Heart left ventricle (tissue), 16 donors: ENCODE measurements around the gene SLC49A3. TPM values are rescaled to one million over a fixed set of nuclear protein-coding genes. Genes with fewer than 3 reads are reported as not detected.

Experiments
- ATAC-seq, 4 donors: fragments of 200-7000 bp; cut with Tn5 transposase; one replicate each; pipeline ENCODE4 v1.9.1; 2020 to 2022; ENCODE audit warnings: moderate library complexity in 4 of 4, mild to moderate bottlenecking in 3 of 4, moderate number of reproducible peaks in 1 of 4
- DNase-seq, 5 donors: peaks; one replicate each; pipeline ENCODE4 v3.0.0-alpha.2; 2020
- H3K27ac ChIP-seq, 12 donors: fragments of 200-600 bp; sonication (generic) in 4 of 12; one replicate each; pipeline versions ENCODE4 v1.5.0 to v1.8.0; 2016 to 2022; ENCODE audit warnings: mild to moderate bottlenecking in 2 of 12
- H3K27me3 ChIP-seq, 9 donors: fragments of 200-600 bp; sonication (generic) in 2 of 9; one replicate each; pipeline versions ENCODE4 v1.5.1 to v1.8.0; 2016 to 2022; ENCODE audit warnings: mild to moderate bottlenecking in 3 of 9
- H3K36me3 ChIP-seq, 9 donors: fragments of 200-600 bp; sonication (generic) in 2 of 9; one replicate each; pipeline versions ENCODE4 v1.5.0 to v1.8.0; 2018 to 2022; ENCODE audit warnings: mild to moderate bottlenecking in 2 of 9
- H3K4me1 ChIP-seq, 12 donors: fragments of 200-600 bp; sonication (generic) in 4 of 12; one replicate each; pipeline versions ENCODE4 v1.5.0 to v1.8.0; 2016 to 2022; ENCODE audit warnings: mild to moderate bottlenecking in 3 of 12
- H3K4me3 ChIP-seq, 12 donors: fragments of 200-600 bp; sonication (generic) in 4 of 12; one replicate each; pipeline versions ENCODE4 v1.5.0 to v1.8.0; 2017 to 2022; ENCODE audit warnings: mild to moderate bottlenecking in 9 of 12, moderate library complexity in 4 of 12
- H3K9me3 ChIP-seq, 12 donors: fragments of 200-600 bp; sonication (generic) in 4 of 12; one replicate each; pipeline versions ENCODE4 v1.5.0 to v1.8.0; 2016 to 2022; ENCODE audit warnings: mild to moderate bottlenecking in 1 of 12
- POLR2A ChIP-seq, 2 donors: fragments of 450-650 bp; IDR thresholded peaks; one replicate each; pipeline ENCODE4 v1.6.1; 2017; ENCODE audit warnings: antibody characterized with exemption in 2 of 2, mild to moderate bottlenecking in 2 of 2, moderate library complexity in 2 of 2
- WGBS, 4 donors: extraction: QIAGEN DNeasy Blood & Tissue Kit in 2 of 4; methylation state at CpG; one replicate each; pipeline versions ENCODE4 v1.1.5 to v1.1.7; 2013 to 2018; 5-methylcytosine and 5-hydroxymethylcytosine counted together
- intact Hi-C, 10 donors: fragments of 100-400 bp; cut with DNase I; formaldehyde crosslinking; loops; one replicate each; pipeline versions ENCODE4 v1.11.1 to v1.14.2; 2022
- polyA plus RNA-seq, 2 donors: library from polyadenylated mRNA; stranded (reverse); fragments of 200-250 nt; gene quantifications; one replicate each; pipeline ENCODE4 v1.2.3, GENCODE V29; 2013
- total RNA-seq, 9 donors: library from RNA; depleted of rRNA in 2 of 9; stranded (reverse); fragments of >200 nt in 2 of 9; fragmentation: NEBNext Ultra II Directional in 3 of 9; extraction: Animal tissue kit (Norgen Biotek cat#: 25700) in 3 of 9; gene quantifications; one replicate each; pipeline versions ENCODE4 v1.1.0 to v1.2.4, GENCODE V29; 2016 to 2023
- TF ChIP-seq, protein P1 (sequence below), 12 donors: fragments of 200-600 bp; sonication (generic) in 4 of 12; IDR thresholded peaks; one replicate each; pipeline versions ENCODE4 v1.5.0 to v1.8.0; 2018 to 2022; ENCODE audit warnings: antibody characterized with exemption in 12 of 12, mild to moderate bottlenecking in 5 of 12
- donor health status: ischemic (EF 13 %, LVEDD 7.1; RV severe dilation, severe dysfunction).
- donor health status: healthy with polysubstance abuse.
- donor health status: DM: no; HTN: yes; CAD: no.
- donor health status: DM: no; HTN: no; CAD: no.
- donor health status: ischemic (EF 25% LVEDD 6.9; RV normal size, moderate dysfunction).
- donor health status: ischemic (EF 25% LVEDD 5.7; RV mildly dilated, moderate dysfunction).
- donor health status: healthy.
- donor health status: DM: yes; HTN: yes; CAD: no.
- donor health status: ischemic (EF 35%, LVEDD 5.7; RV mildly dilated, moderate dysfunction).
- donor health status: nonischemic (EF 11% LVEDD 7.7; RV severe dilation, severe dysfunction).
- donor health status: DM: yes; HTN: yes; CAD: no.
- donor health status: PGD.
- donor health status: ischemic (EF 29% LVEDD 5.4; RV normal size, mild dysfunction).
- donor health status: nonischemic (EF 23%, LVEDD 6.1; RV moderate dilation, normal function).

Gene SLC49A3
- total and polyA plus RNA-seq, 11 donors: 5.2 to 20.5 (median 8.9) TPM

DNA sequence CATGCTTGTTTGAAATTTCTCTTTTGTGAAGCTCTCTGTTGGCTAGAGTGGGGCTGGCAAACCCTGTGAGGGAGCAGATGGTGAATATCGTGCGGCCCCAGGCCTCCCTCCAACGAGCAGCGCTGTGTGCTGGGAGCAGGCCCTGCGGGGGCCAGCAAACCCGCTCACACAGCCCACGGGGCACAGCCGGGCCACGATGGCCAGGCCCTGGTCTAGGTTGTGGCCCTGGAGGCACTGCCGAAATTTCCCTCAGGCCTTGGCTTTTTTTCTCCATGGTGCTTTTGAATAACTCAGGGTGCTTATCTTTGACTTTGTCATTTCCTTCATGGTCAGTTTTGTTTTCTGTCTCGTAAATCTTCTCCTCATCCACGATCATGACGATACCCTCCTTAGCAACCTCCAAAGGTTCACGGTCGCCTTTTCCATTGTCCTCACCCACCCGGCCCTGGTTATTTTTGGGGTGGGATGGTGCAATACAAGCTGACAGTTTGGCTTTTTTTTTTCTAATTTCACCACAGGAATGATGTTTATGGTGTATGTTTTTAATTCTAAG, 37.4 kb upstream of the SLC49A3 start:
- Histone ChIP-seq H3K27ac (peak overlapping the region in 6 of 12 donors; percentile 13 to 44 (median 34)), H3K27me3 (no peaks in the 10 kb centered on the region), H3K36me3 (peaks cover 0 to 19% (median 16%) of the 10 kb centered on the region in 9 donors), H3K4me3 (no peak overlapping the region), H3K4me1 (peaks cover 0 to 22% (median 15%) of the 10 kb centered on the region in 12 donors), H3K9me3 (no peaks in the 10 kb centered on the region)
- peak in 1 of 5 donors; percentile 54 for DNase-seq
- intact Hi-C loops: no loop called here
- WGBS, 4 donors: 45 to 73% (median 66%) methylated on average over 16 of the region's 16 CpGs
- ATAC-seq: peak in 2 of 4 donors; percentile 18 to 41
- TF ChIP-seq POLR2A (IDR thresholded peaks at IDR 0.05): no peak
- TF ChIP-seq, protein P1, sequence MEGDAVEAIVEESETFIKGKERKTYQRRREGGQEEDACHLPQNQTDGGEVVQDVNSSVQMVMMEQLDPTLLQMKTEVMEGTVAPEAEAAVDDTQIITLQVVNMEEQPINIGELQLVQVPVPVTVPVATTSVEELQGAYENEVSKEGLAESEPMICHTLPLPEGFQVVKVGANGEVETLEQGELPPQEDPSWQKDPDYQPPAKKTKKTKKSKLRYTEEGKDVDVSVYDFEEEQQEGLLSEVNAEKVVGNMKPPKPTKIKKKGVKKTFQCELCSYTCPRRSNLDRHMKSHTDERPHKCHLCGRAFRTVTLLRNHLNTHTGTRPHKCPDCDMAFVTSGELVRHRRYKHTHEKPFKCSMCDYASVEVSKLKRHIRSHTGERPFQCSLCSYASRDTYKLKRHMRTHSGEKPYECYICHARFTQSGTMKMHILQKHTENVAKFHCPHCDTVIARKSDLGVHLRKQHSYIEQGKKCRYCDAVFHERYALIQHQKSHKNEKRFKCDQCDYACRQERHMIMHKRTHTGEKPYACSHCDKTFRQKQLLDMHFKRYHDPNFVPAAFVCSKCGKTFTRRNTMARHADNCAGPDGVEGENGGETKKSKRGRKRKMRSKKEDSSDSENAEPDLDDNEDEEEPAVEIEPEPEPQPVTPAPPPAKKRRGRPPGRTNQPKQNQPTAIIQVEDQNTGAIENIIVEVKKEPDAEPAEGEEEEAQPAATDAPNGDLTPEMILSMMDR (IDR thresholded peaks at IDR 0.05): no peak

- Histone ChIP-seq H3K4me3 (no peak overlapping the region), H3K36me3 (peaks cover 0 to 12% (median 9%) of the 10 kb centered on the region in 9 donors), H3K4me1 (peaks cover 0 to 29% (median 20%) of the 10 kb centered on the region in 12 donors), H3K27ac (peak overlapping the region in 6 of 12 donors; percentile 13 to 44 (median 34)), H3K27me3 (no peaks in the 10 kb centered on the region), H3K9me3 (no peaks in the 10 kb centered on the region)
- DNase-seq (peak in 1 of 5 donors; percentile 46), ATAC-seq (no peak)
- intact Hi-C loops: no loop called here
- 92% methylated on average over 31 to 41 of the region's 41 CpGs for WGBS, 4 donors
- TF ChIP-seq POLR2A (IDR thresholded peaks at IDR 0.05): no peak
- TF ChIP-seq, protein P1 (IDR thresholded peaks at IDR 0.05): no peak
These were observed 36.7 kb upstream of the SLC49A3 start for GRCh38 chr4:725391-726234.

DNA sequence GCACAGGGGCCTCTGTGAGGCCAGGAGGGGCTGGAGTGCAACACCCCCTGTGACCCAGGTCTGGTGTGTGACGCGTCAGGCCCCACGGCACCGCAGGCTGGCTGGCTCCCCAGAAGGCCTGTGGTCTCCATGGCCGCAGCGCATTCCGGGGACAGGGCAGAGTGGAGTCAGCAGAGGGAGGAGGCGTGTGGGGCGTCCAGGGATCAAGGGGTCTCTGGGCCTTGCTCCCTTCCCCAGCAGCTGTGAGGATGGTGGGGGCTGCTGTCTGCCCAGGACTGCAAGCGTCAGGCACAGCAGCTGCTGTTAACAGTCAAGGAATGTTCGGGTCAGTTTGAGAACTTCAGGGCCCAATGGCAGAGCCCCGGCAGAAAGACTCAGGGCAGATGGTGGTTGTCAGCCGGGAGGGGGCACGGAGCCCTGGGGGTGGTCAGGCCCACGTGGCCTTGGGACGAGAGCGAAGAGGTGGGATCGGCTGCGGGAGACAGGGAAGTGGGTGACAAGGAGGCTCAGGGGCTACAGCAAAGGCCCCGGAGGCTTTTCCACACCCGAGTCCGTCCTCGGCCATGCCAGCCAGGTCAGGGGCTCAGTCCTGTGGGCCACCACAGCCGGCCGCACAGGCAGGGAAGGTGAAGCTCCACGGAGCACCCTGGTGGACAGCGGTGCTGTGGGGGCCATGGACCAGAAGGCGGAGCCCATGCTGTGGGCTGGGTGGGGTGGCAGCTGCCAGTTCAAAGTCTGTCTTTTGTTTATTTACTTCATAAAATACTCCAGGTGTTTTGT, 35.0 kb upstream of the SLC49A3 start:
- DNase-seq (no peak), ATAC-seq (no peak)
- Histone ChIP-seq H3K27ac (no peak overlapping the region), H3K4me3 (no peak overlapping the region), H3K4me1 (peaks cover 0 to 30% (median 20%) of the 10 kb centered on the region in 12 donors), H3K27me3 (no peaks in the 10 kb centered on the region), H3K9me3 (no peaks in the 10 kb centered on the region), H3K36me3 (peaks cover 0 to 9% (median 3%) of the 10 kb centered on the region in 9 donors)
- no peak for TF ChIP-seq POLR2A (IDR thresholded peaks at IDR 0.05)
- TF ChIP-seq, protein P1 (IDR thresholded peaks at IDR 0.05): no peak
- intact Hi-C loops: no loop called here
- 78 to 85% (median 84%) methylated on average over 27 to 28 of the region's 28 CpGs for WGBS, 4 donors
